ENCODE data around the gene MINDY4.

DNA sequence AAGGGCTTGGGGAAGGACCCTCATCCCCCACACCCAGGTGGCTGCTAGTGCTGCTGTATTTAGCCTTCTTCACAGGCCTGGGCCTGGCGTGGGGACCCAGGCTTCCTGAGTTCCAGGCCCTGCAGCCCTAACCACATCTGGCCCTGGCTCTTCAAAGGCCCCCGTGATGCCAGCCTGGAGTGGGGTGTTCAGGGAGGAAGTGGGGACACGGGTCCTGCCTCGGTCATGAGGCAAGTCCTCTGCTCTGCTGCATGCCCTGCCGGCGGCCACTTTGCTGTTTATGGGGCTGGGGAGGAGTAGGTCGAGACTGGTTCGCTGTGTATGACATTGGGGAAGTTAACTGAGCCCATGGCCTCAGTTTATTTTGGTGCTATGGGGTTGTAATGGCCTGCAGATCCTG, 131.9 kb downstream of the MINDY4 start:
- TF ChIP-seq POLR2A (IDR thresholded peaks at IDR 0.05) (no peak), CTCF (IDR thresholded peaks at IDR 0.05) (no peak), EP300 (IDR thresholded peaks at IDR 0.05) (no peak), POLR2AphosphoS5 (IDR thresholded peaks at IDR 0.05) (no peak)
